Measurements from ENCODE around the gene PSMD1.

DNA sequence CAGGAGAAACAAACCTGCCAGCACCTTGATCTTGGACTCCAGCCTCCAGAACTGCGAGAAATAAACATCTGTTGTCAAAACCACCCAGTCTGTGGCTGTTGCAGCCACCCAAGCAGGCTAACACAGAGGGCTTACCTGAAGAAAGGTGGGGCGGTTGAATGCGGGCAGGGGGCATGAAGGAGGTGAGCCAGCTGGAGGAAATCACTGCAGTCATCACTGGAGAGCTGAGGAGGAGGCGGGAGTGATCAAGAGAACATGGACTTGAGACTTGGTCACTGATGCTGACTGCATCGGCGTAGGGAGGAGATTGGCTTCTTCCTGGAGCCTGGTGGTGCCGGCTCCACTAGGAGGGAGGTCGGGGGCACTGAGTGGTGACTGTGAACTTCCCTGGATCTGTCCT is 127.2 kb downstream of the PSMD1 start:
- TF ChIP-seq TAF1 (IDR thresholded peaks at IDR 0.05; ENCODE audit: low read depth) = no peak
- TF ChIP-seq EP300 (IDR thresholded peaks at IDR 0.05; ENCODE audit: borderline replicate concordance) = no peak
- no peak for TF ChIP-seq CREB1 (IDR thresholded peaks at IDR 0.05; ENCODE audit: low read depth)
- no peak for TF ChIP-seq YY1 (IDR thresholded peaks at IDR 0.05; ENCODE audit: low read depth)
- no peak for TF ChIP-seq RAD21 (IDR thresholded peaks at IDR 0.05; ENCODE audit: low read depth)
- no peak for TF ChIP-seq FOXM1 (IDR thresholded peaks at IDR 0.05; ENCODE audit: borderline replicate concordance, low read depth)
- TF ChIP-seq, protein P1, sequence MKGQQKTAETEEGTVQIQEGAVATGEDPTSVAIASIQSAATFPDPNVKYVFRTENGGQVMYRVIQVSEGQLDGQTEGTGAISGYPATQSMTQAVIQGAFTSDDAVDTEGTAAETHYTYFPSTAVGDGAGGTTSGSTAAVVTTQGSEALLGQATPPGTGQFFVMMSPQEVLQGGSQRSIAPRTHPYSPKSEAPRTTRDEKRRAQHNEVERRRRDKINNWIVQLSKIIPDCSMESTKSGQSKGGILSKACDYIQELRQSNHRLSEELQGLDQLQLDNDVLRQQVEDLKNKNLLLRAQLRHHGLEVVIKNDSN (IDR thresholded peaks at IDR 0.05) = no peak
- TF ChIP-seq, protein P2, sequence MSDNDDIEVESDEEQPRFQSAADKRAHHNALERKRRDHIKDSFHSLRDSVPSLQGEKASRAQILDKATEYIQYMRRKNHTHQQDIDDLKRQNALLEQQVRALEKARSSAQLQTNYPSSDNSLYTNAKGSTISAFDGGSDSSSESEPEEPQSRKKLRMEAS (IDR thresholded peaks at IDR 0.05) = no peak
- no peak for TF ChIP-seq TCF12 (IDR thresholded peaks at IDR 0.05; ENCODE audit: low read depth)
- TF ChIP-seq, protein P3, sequence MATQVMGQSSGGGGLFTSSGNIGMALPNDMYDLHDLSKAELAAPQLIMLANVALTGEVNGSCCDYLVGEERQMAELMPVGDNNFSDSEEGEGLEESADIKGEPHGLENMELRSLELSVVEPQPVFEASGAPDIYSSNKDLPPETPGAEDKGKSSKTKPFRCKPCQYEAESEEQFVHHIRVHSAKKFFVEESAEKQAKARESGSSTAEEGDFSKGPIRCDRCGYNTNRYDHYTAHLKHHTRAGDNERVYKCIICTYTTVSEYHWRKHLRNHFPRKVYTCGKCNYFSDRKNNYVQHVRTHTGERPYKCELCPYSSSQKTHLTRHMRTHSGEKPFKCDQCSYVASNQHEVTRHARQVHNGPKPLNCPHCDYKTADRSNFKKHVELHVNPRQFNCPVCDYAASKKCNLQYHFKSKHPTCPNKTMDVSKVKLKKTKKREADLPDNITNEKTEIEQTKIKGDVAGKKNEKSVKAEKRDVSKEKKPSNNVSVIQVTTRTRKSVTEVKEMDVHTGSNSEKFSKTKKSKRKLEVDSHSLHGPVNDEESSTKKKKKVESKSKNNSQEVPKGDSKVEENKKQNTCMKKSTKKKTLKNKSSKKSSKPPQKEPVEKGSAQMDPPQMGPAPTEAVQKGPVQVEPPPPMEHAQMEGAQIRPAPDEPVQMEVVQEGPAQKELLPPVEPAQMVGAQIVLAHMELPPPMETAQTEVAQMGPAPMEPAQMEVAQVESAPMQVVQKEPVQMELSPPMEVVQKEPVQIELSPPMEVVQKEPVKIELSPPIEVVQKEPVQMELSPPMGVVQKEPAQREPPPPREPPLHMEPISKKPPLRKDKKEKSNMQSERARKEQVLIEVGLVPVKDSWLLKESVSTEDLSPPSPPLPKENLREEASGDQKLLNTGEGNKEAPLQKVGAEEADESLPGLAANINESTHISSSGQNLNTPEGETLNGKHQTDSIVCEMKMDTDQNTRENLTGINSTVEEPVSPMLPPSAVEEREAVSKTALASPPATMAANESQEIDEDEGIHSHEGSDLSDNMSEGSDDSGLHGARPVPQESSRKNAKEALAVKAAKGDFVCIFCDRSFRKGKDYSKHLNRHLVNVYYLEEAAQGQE (IDR thresholded peaks at IDR 0.05; ENCODE audit: low read depth) = no peak
- no peak for TF ChIP-seq CEBPB (IDR thresholded peaks at IDR 0.05)
- no peak for TF ChIP-seq EGR1 (IDR thresholded peaks at IDR 0.05)
- TF ChIP-seq TEAD4 (IDR thresholded peaks at IDR 0.05) = no peak
- TF ChIP-seq NFIC (IDR thresholded peaks at IDR 0.05) = no peak
